GM19238 (cell line): ENCODE data around the gene DLD.

Experiments
- DNase-seq: peaks from one replicate; pipeline ENCODE4 v3.0.0; 2011; ENCODE audit warnings: low spot score; ENCODE audit not compliant: insufficient read length

The DLD gene

GRCh38 chr7:107968449-107968848, 77.5 kb downstream of the DLD start:
- no peak for DNase-seq

- no peak for DNase-seq
Measured at GRCh38 chr7:107969856-107970255, 78.9 kb downstream of the DLD start.
